Breast epithelium (tissue), 4 donors: Measurements from ENCODE around the gene F12. TPM values are rescaled to one million over a fixed set of nuclear protein-coding genes. Genes with fewer than 3 reads are reported as not detected.

Source experiments
- DNase-seq, 2 donors: peaks; one replicate each; pipeline ENCODE4 v3.0.0-alpha.2; 2019; ENCODE audit warnings: low spot score in 2 of 2
- H3K27ac ChIP-seq, 2 donors: fragments of 200-600 bp; sonication (generic) in 1 of 2; one replicate each; pipeline ENCODE4 v1.5.1; 2016 to 2019; ENCODE audit warnings: mild to moderate bottlenecking in 1 of 2
- H3K27me3 ChIP-seq, 2 donors: fragments of 200-600 bp; sonication (generic) in 1 of 2; one replicate each; pipeline versions ENCODE4 v1.5.1 to v1.6.0; 2017 to 2019; ENCODE audit warnings: control low read depth in 1 of 2, mild to moderate bottlenecking in 1 of 2
- H3K36me3 ChIP-seq: fragments of 200-600 bp; one replicate; pipeline ENCODE4 v1.5.1; 2019
- H3K4me1 ChIP-seq, 2 donors: fragments of 200-600 bp; sonication (generic); one replicate each; pipeline ENCODE4 v1.5.1; 2016 to 2019; ENCODE audit warnings: control low read depth in 1 of 2
- H3K4me3 ChIP-seq, 3 donors: fragments of 200-600 bp; sonication (generic); 1 replicate in 2 of 3; 2 replicates in 1 of 3; pipeline ENCODE4 v1.5.1; 2016 to 2019; ENCODE audit warnings: mild to moderate bottlenecking in 3 of 3, moderate library complexity in 2 of 3
- H3K9me3 ChIP-seq, 2 donors: fragments of 200-600 bp; sonication (generic) in 1 of 2; one replicate each; pipeline ENCODE4 v1.5.1; 2016 to 2019; ENCODE audit warnings: control low read depth in 1 of 2
- CTCF ChIP-seq, 3 donors: fragments of 450-650 bp; IDR thresholded peaks; one replicate each; pipeline ENCODE4 v1.5.1; 2016 to 2017; ENCODE audit warnings: antibody characterized with exemption in 3 of 3, mild to moderate bottlenecking in 3 of 3, moderate library complexity in 3 of 3
- POLR2A ChIP-seq: fragments of 450-650 bp; IDR thresholded peaks from one replicate; pipeline ENCODE4 v1.6.1; 2016; ENCODE audit warnings: antibody characterized with exemption, mild to moderate bottlenecking, moderate library complexity
- POLR2AphosphoS5 ChIP-seq, 3 donors: sonication (generic); formaldehyde crosslinking; IDR thresholded peaks; one replicate each; pipeline ENCODE4 v1.6.1; 2017; ENCODE audit warnings: antibody characterized with exemption in 3 of 3
- intact Hi-C: fragments of 100-400 bp; cut with DNase I; formaldehyde crosslinking; loops from one replicate; pipeline ENCODE4 v1.15.1; 2023; ENCODE audit warnings: low total_unique reads
- total RNA-seq, 3 donors: library from RNA; depleted of rRNA; stranded (reverse); fragments of >200 nt; gene quantifications; one replicate each; pipeline ENCODE4 v1.1.0, GENCODE V29; 2016

F12 gene
- total RNA-seq, 3 donors from 2014 or later = 0.64 to 2.9 (median 2.6) TPM

GRCh38 chr5:177442066-177442826, 32.9 kb upstream of the F12 start:
- H3K4me3 ChIP-seq = no peak overlapping the region
- peaks cover 0 to 9% of the 10 kb centered on the region in 2 donors for H3K4me1 ChIP-seq
- H3K36me3 ChIP-seq = no peaks in the 10 kb centered on the region
- DNase-seq = no peak
- no peak overlapping the region for H3K27ac ChIP-seq
- peaks cover 0 to 3% of the 10 kb centered on the region in 2 donors for H3K27me3 ChIP-seq
- H3K9me3 ChIP-seq = no peaks in the 10 kb centered on the region
- TF ChIP-seq CTCF (IDR thresholded peaks at IDR 0.05) (no peak), POLR2AphosphoS5 (IDR thresholded peaks at IDR 0.05) (no peak), POLR2A (no peak)
- intact Hi-C loops = no loop called here

GRCh38 chr5:177440990-177441780, 31.8 kb upstream of the F12 start:
- intact Hi-C loops = no loop called here
- Histone ChIP-seq H3K27ac (no peak overlapping the region), H3K9me3 (no peaks in the 10 kb centered on the region), H3K4me1 (peaks cover 0 to 2% of the 10 kb centered on the region in 2 donors), H3K36me3 (no peaks in the 10 kb centered on the region), H3K4me3 (no peak overlapping the region), H3K27me3 (peaks cover 0 to 1% of the 10 kb centered on the region in 2 donors)
- TF ChIP-seq CTCF (IDR thresholded peaks at IDR 0.05) (no peak), POLR2A (no peak), POLR2AphosphoS5 (IDR thresholded peaks at IDR 0.05) (no peak)
- DNase-seq = no peak

- TF ChIP-seq POLR2AphosphoS5 (IDR thresholded peaks at IDR 0.05) = no peak
- no peak for TF ChIP-seq CTCF (IDR thresholded peaks at IDR 0.05)
- no peak for TF ChIP-seq POLR2A
- no peak for DNase-seq
- Histone ChIP-seq H3K4me1 (no peaks in the 10 kb centered on the region), H3K36me3 (no peaks in the 10 kb centered on the region), H3K4me3 (no peak overlapping the region), H3K27me3 (no peaks in the 10 kb centered on the region), H3K27ac (peak overlapping the region in 1 of 2 donors; percentile 58), H3K9me3 (no peaks in the 10 kb centered on the region)
- intact Hi-C loops = no loop called here
Observed at GRCh38 chr5:177440211-177440989, 31.0 kb upstream of the F12 start.

GRCh38 chr5:177439518-177440053, 30.2 kb upstream of the F12 start:
- no peaks in the 10 kb centered on the region for H3K4me1 ChIP-seq
- no peaks in the 10 kb centered on the region for H3K36me3 ChIP-seq
- no peak overlapping the region for H3K4me3 ChIP-seq
- TF ChIP-seq CTCF (IDR thresholded peaks at IDR 0.05) (no peak), POLR2A (no peak), POLR2AphosphoS5 (IDR thresholded peaks at IDR 0.05) (no peak)
- no peak for DNase-seq
- intact Hi-C loops = no loop called here
- no peaks in the 10 kb centered on the region for H3K9me3 ChIP-seq
- H3K27me3 ChIP-seq = no peaks in the 10 kb centered on the region
- no peak overlapping the region for H3K27ac ChIP-seq
